Ovary (tissue), 9 donors: ENCODE data around the gene DNAH9. TPM values are rescaled to one million over a fixed set of nuclear protein-coding genes. Genes with fewer than 3 reads are reported as not detected.

ENCODE experiments used
- DNase-seq, 5 donors: peaks; one replicate each; pipeline ENCODE4 v3.0.0-alpha.2; 2019 to 2020
- H3K27ac ChIP-seq, 2 donors: fragments of 200-600 bp; one replicate each; pipeline versions ENCODE4 v1.5.1 to v1.8.0; 2019 to 2022
- H3K27me3 ChIP-seq: fragments of 200-600 bp; one replicate; pipeline ENCODE4 v1.8.0; 2022
- H3K36me3 ChIP-seq: fragments of 200-600 bp; sonication (generic); one replicate; pipeline ENCODE4 v1.5.1; 2019
- H3K4me1 ChIP-seq: one replicate; pipeline ENCODE4 v1.8.1; 2013; ENCODE audit warnings: mild to moderate bottlenecking, moderate library complexity; ENCODE audit not compliant: insufficient read depth
- H3K4me3 ChIP-seq: fragments of 200-600 bp; sonication (generic); one replicate; pipeline ENCODE4 v1.5.1; 2017
- H3K9me3 ChIP-seq, 2 donors: fragments of 200-600 bp in 1 of 2; sonication (generic) in 1 of 2; one replicate each; pipeline versions ENCODE4 v1.5.1 to v1.8.1; 2013 to 2019; ENCODE audit warnings: mild to moderate bottlenecking in 1 of 2, moderate library complexity in 1 of 2
- EP300 ChIP-seq: sonication (generic); formaldehyde crosslinking; IDR thresholded peaks from one replicate; pipeline ENCODE4 v1.6.1; 2017; ENCODE audit warnings: antibody characterized with exemption
- POLR2A ChIP-seq: fragments of 450-650 bp; IDR thresholded peaks from one replicate; pipeline ENCODE4 v1.6.1; 2017; ENCODE audit warnings: antibody characterized with exemption, mild to moderate bottlenecking, moderate library complexity
- WGBS, 3 donors: extraction: QIAGEN DNeasy Blood & Tissue Kit in 1 of 3; methylation state at CpG; one replicate each; pipeline versions ENCODE4 v1.1.5 to v1.1.7; 2013 to 2017; 5-methylcytosine and 5-hydroxymethylcytosine counted together
- intact Hi-C, 4 donors: fragments of 100-400 bp; cut with DNase I; formaldehyde crosslinking; loops; one replicate each; pipeline versions ENCODE4 v1.11.0 to v1.15.1; 2022 to 2023
- polyA plus RNA-seq, 2 donors: library from polyadenylated mRNA; stranded (reverse); fragments of 200-250 nt in 1 of 2; fragments of 350-450 nt in 1 of 2; fragmentation: Illumina TruSeq in 1 of 2; extraction: RNeasy Lipid Tissue Mini Kit (QIAGEN cat#74804) in 1 of 2; gene quantifications; one replicate each; pipeline ENCODE4 v1.2.3, GENCODE V29; 2013 to 2014
- total RNA-seq, 7 donors: library from RNA; depleted of rRNA in 2 of 7; stranded (reverse); fragments of >200 nt in 2 of 7; fragmentation: NEBNext Ultra II Directional in 3 of 7; extraction: Animal tissue kit (Norgen Biotek cat#: 25700) in 3 of 7; gene quantifications; one replicate each; pipeline versions ENCODE4 v1.1.0 to v1.2.4, GENCODE V29; 2016 to 2023
- TF ChIP-seq, protein P1 (sequence below), 3 donors: fragments of 450-650 bp in 2 of 3; fragments of 200-600 bp in 1 of 3; IDR thresholded peaks; one replicate each; pipeline versions ENCODE4 v1.5.1 to v1.8.0; 2016 to 2022; ENCODE audit warnings: antibody characterized with exemption in 3 of 3, mild to moderate bottlenecking in 1 of 3
- donor health status: DM: no; HTN: no; CAD: no; lungs with moderate emphysema.
- donor health status: DM: no; HTN: no; CAD: no.
- donor health status: Bipolar disorder and iron deficiency.
- donor health status: DM: yes; HTN: yes; CAD: no.
- donor health status: DM: no; HTN: no; CAD: no.
- donor health status: DM: yes; HTN: yes; CAD: no.

Gene DNAH9
- total and polyA plus RNA-seq, 9 donors = 1.4 to 43.7 (median 3.4) TPM

- no peaks in the 10 kb centered on the region for H3K9me3 ChIP-seq
- H3K36me3 ChIP-seq = no peaks in the 10 kb centered on the region
- no peaks in the 10 kb centered on the region for H3K4me1 ChIP-seq
- TF ChIP-seq POLR2A = no peak
- no peak for TF ChIP-seq EP300
- TF ChIP-seq, protein P1, sequence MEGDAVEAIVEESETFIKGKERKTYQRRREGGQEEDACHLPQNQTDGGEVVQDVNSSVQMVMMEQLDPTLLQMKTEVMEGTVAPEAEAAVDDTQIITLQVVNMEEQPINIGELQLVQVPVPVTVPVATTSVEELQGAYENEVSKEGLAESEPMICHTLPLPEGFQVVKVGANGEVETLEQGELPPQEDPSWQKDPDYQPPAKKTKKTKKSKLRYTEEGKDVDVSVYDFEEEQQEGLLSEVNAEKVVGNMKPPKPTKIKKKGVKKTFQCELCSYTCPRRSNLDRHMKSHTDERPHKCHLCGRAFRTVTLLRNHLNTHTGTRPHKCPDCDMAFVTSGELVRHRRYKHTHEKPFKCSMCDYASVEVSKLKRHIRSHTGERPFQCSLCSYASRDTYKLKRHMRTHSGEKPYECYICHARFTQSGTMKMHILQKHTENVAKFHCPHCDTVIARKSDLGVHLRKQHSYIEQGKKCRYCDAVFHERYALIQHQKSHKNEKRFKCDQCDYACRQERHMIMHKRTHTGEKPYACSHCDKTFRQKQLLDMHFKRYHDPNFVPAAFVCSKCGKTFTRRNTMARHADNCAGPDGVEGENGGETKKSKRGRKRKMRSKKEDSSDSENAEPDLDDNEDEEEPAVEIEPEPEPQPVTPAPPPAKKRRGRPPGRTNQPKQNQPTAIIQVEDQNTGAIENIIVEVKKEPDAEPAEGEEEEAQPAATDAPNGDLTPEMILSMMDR (IDR thresholded peaks at IDR 0.05) = no peak
- 70 to 73% (median 72%) methylated on average over 4 of the region's 4 CpGs for WGBS, 3 donors
- DNase-seq = no peak
- intact Hi-C loops = no loop called here
- no peak overlapping the region for H3K27ac ChIP-seq
- H3K27me3 ChIP-seq = no peaks in the 10 kb centered on the region
- H3K4me3 ChIP-seq = no peak overlapping the region
Measured at GRCh38 chr17:11707586-11707985, 109.3 kb downstream of the DNAH9 start.

DNA sequence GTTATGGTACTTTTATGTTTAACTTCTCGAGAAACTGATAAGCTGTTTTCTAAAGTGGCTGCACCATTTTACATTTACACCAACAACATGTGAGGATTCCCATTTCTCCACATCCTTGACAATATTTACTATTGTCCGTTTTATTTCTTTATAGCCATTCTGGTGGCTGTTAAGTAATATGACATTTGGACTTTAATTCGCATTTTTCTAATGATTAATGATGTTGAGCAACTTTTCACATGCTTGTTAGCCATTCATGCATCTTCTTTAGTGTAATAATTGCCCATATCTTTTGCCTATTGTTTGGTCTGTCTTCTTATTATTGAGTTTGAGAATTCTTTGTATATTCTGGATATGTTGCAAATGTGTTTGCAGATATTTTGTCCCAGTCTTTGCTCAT is 114.2 kb downstream of the DNAH9 start:
- Histone ChIP-seq H3K36me3 (no peaks in the 10 kb centered on the region), H3K27me3 (no peaks in the 10 kb centered on the region), H3K4me3 (no peak overlapping the region), H3K9me3 (no peaks in the 10 kb centered on the region), H3K4me1 (no peaks in the 10 kb centered on the region), H3K27ac (no peak overlapping the region)
- TF ChIP-seq EP300 = no peak
- TF ChIP-seq, protein P1 (IDR thresholded peaks at IDR 0.05) = no peak
- no peak for TF ChIP-seq POLR2A
- DNase-seq = no peak
- WGBS, 3 donors = 75 to 88% (median 86%) methylated on average over 3 of the region's 3 CpGs
- intact Hi-C loops = no loop called here

- TF ChIP-seq EP300 = no peak
- TF ChIP-seq, protein P1 (IDR thresholded peaks at IDR 0.05) = no peak
- no peaks in the 10 kb centered on the region for H3K36me3 ChIP-seq
- H3K27ac ChIP-seq = no peak overlapping the region
- WGBS, 3 donors = 89 to 93% (median 92%) methylated on average over 9 to 11 of the region's 11 CpGs
- no peaks in the 10 kb centered on the region for H3K4me1 ChIP-seq
- no peaks in the 10 kb centered on the region for H3K27me3 ChIP-seq
- DNase-seq = no peak
- no peaks in the 10 kb centered on the region for H3K9me3 ChIP-seq
- H3K4me3 ChIP-seq = no peak overlapping the region
- intact Hi-C loops = no loop called here
Measured at GRCh38 chr17:11719203-11719602, 120.9 kb downstream of the DNAH9 start.

DNA sequence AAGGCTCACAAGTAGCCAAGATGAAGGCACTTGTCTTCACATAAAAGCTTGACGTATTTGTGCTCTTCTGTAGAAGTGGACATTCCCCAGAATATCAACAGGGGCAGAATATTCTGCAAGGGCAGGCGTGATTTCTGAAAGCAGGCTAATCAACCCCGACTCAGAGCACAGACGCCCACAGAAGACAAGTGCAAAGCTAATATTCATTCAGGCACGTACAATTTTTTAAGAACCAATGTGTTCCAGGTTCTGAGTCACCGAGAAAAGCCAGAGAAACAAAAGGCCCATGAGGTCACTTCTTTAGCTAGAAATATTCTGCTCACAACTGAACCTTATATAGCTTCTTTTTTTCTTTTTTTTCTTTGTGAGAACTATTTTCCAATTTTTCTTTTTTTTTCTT is 121.6 kb downstream of the DNAH9 start:
- intact Hi-C loops = no loop called here
- 53 to 74% (median 69%) methylated on average over 6 of the region's 6 CpGs for WGBS, 3 donors

More for the DNA sequence above, 121.6 kb downstream of the DNAH9 start:
- Histone ChIP-seq H3K4me1 (no peaks in the 10 kb centered on the region), H3K9me3 (no peaks in the 10 kb centered on the region), H3K36me3 (no peaks in the 10 kb centered on the region), H3K27ac (no peak overlapping the region), H3K4me3 (no peak overlapping the region), H3K27me3 (no peaks in the 10 kb centered on the region)
- no peak for DNase-seq
- TF ChIP-seq, protein P1 (IDR thresholded peaks at IDR 0.05) = no peak
- TF ChIP-seq EP300 = no peak
- TF ChIP-seq POLR2A = no peak
